Tibial artery (tissue), 4 donors: ENCODE results near the gene NAXE.

Experiments
- DNase-seq, 2 donors: peaks; one replicate each; pipeline ENCODE4 v3.0.0-alpha.2; 2019
- H3K27ac ChIP-seq, 2 donors: fragments of 200-600 bp; sonication (generic) in 1 of 2; 1 replicate in 1 of 2; 2 replicates in 1 of 2; pipeline ENCODE4 v1.5.1; 2018 to 2019; ENCODE audit warnings: mild to moderate bottlenecking in 1 of 2
- H3K27me3 ChIP-seq, 2 donors: fragments of 200-600 bp; sonication (generic) in 1 of 2; one replicate each; pipeline versions ENCODE4 v1.5.1 to v1.6.0; 2016 to 2019
- H3K36me3 ChIP-seq, 3 donors: fragments of 200-600 bp; sonication (generic) in 2 of 3; one replicate each; pipeline ENCODE4 v1.5.1; 2016 to 2019; ENCODE audit warnings: mild to moderate bottlenecking in 2 of 3
- H3K4me1 ChIP-seq, 4 donors: fragments of 200-600 bp; sonication (generic) in 2 of 4; 1 replicate in 3 of 4; 2 replicates in 1 of 4; pipeline ENCODE4 v1.5.1; 2016 to 2019
- H3K4me3 ChIP-seq, 2 donors: fragments of 200-600 bp; sonication (generic) in 1 of 2; 1 replicate in 1 of 2; 2 replicates in 1 of 2; pipeline ENCODE4 v1.5.1; 2018 to 2019; ENCODE audit warnings: mild to moderate bottlenecking in 2 of 2
- H3K9me3 ChIP-seq, 3 donors: fragments of 200-600 bp; sonication (generic) in 1 of 3; one replicate each; pipeline ENCODE4 v1.5.1; 2016 to 2019
- intact Hi-C: fragments of 100-400 bp; cut with DNase I; formaldehyde crosslinking; loops from one replicate; pipeline ENCODE4 v1.15.0; 2023; ENCODE audit warnings: low total_unique reads
- TF ChIP-seq, protein P1 (sequence below), 2 experiments: fragments of 200-600 bp in 1 of 2; fragments of 450-650 bp in 1 of 2; IDR thresholded peaks; one replicate each; pipeline ENCODE4 v1.5.1; 2017 to 2019; ENCODE audit warnings: antibody characterized with exemption in 2 of 2, mild to moderate bottlenecking in 1 of 2, moderate library complexity in 1 of 2

Gene NAXE

DNA sequence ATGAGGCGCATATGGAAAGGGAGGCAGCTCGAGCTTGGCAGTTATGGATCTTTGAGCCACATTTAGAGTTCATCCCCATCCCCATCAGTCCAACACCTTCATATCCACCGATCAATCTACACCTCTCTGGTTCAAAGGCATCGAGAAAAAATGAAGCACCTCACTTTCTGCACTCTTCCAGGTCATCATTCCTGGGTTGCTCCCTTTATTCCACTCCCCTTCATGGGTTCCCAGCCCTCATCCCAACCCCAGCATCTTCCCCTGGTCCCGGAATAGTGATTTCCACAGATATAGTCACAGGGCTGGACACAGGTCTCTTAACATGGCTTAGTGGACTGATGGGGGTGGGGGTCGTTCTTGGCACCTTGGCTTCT, 28.0 kb downstream of the NAXE start:
- no peaks in the 10 kb centered on the region for H3K36me3 ChIP-seq
- no peaks in the 10 kb centered on the region for H3K9me3 ChIP-seq
- intact Hi-C loops: no loop called here
- peaks cover 0 to 36% (median 29%) of the 10 kb centered on the region in 4 donors for H3K4me1 ChIP-seq
- peaks cover 0 to 15% of the 10 kb centered on the region in 2 donors for H3K27me3 ChIP-seq
- TF ChIP-seq, protein P1, sequence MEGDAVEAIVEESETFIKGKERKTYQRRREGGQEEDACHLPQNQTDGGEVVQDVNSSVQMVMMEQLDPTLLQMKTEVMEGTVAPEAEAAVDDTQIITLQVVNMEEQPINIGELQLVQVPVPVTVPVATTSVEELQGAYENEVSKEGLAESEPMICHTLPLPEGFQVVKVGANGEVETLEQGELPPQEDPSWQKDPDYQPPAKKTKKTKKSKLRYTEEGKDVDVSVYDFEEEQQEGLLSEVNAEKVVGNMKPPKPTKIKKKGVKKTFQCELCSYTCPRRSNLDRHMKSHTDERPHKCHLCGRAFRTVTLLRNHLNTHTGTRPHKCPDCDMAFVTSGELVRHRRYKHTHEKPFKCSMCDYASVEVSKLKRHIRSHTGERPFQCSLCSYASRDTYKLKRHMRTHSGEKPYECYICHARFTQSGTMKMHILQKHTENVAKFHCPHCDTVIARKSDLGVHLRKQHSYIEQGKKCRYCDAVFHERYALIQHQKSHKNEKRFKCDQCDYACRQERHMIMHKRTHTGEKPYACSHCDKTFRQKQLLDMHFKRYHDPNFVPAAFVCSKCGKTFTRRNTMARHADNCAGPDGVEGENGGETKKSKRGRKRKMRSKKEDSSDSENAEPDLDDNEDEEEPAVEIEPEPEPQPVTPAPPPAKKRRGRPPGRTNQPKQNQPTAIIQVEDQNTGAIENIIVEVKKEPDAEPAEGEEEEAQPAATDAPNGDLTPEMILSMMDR (IDR thresholded peaks at IDR 0.05): no peak
- DNase-seq: no peak
- no peak overlapping the region for H3K27ac ChIP-seq
- H3K4me3 ChIP-seq: no peak overlapping the region

DNA sequence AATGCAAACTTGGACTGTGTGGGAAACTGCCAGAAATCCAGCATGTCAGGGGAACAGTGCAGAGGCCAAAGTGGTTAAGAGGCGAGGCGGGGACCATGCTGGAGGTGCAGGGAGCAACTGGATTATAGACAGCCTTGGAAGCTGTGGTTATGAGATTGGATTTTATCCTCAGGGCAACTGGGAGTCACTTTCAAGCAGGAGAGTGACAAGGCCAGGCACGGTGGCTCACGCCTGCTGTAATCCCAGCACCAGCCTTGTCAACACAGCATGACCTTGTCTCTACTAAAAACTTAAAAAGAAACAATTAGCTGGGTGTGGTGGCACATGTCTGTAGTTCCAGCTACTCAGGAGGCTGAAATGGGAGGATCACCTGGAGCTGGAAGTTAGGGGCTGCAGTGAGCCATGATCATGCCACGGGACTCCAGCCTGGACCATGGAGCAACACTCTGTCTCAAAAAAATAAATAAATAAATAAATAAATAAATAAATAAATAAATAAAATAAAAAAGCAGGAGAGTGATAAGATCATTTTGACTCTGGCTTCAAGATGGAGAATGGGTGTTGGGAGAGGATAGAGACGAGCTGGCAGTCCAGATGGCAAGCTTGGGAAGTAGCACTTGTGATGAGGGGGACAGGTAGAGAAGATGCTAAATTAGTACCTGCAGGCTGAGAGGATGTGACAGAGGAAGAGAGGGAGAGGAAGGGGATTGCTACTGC, 31.2 kb downstream of the NAXE start:
- H3K36me3 ChIP-seq: no peaks in the 10 kb centered on the region
- no peak overlapping the region for H3K4me3 ChIP-seq
- intact Hi-C loops: loop anchor here (5.0 kb wide), 1 partner anchor 50 kb away; no protein-coding TSS in a partner anchor
- H3K9me3 ChIP-seq: no peaks in the 10 kb centered on the region
- peaks cover 0 to 29% (median 21%) of the 10 kb centered on the region in 4 donors for H3K4me1 ChIP-seq
- no peak overlapping the region for H3K27ac ChIP-seq
- TF ChIP-seq, protein P1 (IDR thresholded peaks at IDR 0.05): no peak
- peaks cover 0 to 46% of the 10 kb centered on the region in 2 donors for H3K27me3 ChIP-seq
- no peak for DNase-seq

DNA sequence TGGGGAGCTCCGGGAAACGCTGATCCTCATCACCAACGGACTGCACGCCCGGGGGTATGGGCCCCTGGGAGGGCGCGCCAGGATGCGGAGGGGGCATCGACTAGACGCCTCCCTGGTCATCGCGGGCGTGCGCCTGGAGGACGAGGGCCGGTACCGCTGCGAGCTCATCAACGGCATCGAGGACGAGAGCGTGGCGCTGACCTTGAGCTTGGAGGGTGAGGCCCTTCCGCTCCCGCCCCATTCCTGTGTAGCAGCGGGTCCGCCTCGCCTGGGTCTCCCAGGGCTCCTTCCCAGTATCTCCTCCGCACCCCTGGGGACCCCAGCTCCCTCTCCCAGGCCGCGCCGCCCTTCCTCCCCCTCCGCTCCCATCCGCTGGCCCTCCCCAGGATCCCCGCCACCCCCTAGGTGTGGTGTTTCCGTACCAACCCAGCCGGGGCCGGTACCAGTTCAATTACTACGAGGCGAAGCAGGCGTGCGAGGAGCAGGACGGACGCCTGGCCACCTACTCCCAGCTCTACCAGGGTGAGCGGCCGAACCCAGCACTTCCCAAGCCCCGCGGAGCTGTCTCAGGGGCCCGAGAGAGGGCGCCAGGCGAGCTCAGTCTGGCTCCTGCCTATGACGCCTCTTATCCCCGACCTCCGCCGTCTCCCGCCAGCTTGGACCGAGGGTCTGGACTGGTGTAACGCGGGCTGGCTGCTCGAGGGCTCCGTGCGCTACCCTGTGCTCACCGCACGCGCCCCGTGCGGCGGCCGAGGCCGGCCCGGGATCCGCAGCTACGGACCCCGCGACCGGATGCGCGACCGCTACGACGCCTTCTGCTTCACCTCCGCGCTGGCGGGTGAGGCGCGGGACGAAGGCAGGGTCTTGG, 32.6 kb downstream of the NAXE start:
- intact Hi-C loops: loop anchor here (5.0 kb wide), 1 partner anchor 48 kb away; no protein-coding TSS in a partner anchor
- no peaks in the 10 kb centered on the region for H3K36me3 ChIP-seq
- peaks cover 0 to 29% (median 21%) of the 10 kb centered on the region in 4 donors for H3K4me1 ChIP-seq
- DNase-seq: peak; percentile 44 to 76
- TF ChIP-seq, protein P1 (IDR thresholded peaks at IDR 0.05): peak; percentile 26 to 34
- H3K27me3 ChIP-seq: peaks cover 0 to 50% of the 10 kb centered on the region in 2 donors
- peak overlapping the region; percentile 45 to 48 for H3K4me3 ChIP-seq
- H3K9me3 ChIP-seq: no peaks in the 10 kb centered on the region
- H3K27ac ChIP-seq: peak overlapping the region; percentile 72 to 74

DNA sequence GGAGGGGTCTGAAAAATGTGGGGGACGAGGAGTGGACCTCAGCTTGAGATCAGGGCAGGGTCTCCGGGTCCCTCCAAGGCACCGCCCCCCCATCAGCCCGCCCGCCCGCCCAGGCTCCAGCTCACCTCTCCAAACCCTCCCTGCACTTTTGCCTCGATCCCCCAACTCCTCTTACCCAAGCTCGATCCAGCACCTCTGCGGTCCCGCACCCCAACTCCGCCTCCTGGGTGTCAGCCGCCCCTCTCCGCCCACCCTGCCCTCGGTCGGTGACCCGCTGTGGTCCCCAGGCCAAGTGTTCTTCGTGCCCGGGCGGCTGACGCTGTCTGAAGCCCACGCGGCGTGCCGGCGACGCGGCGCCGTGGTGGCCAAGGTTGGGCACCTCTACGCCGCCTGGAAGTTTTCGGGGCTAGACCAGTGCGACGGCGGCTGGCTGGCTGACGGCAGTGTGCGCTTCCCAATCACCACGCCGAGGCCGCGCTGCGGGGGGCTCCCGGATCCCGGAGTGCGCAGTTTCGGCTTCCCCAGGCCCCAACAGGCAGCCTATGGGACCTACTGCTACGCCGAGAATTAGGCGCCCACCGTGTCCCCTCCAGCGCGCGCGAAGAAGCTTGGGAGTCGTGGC, 33.3 kb downstream of the NAXE start:
- peaks cover 0 to 51% of the 10 kb centered on the region in 2 donors for H3K27me3 ChIP-seq

More for the DNA sequence above, 33.3 kb downstream of the NAXE start:
- H3K9me3 ChIP-seq: no peaks in the 10 kb centered on the region
- H3K36me3 ChIP-seq: no peaks in the 10 kb centered on the region
- peaks cover 0 to 29% (median 21%) of the 10 kb centered on the region in 4 donors for H3K4me1 ChIP-seq
- TF ChIP-seq, protein P1 (IDR thresholded peaks at IDR 0.05): no peak
- no peak for DNase-seq
- H3K27ac ChIP-seq: peak overlapping the region; percentile 72 to 74
- intact Hi-C loops: loop anchor here (5.0 kb wide), 2 partner anchors 47 to 178 kb away; no protein-coding TSS in a partner anchor
- peak overlapping the region; percentile 45 to 48 for H3K4me3 ChIP-seq
